ENCODE measurements around the gene MT1F. TPM values are rescaled to one million over a fixed set of nuclear protein-coding genes. Genes with fewer than 3 reads are reported as not detected.

Gene MT1F
- total and polyA plus RNA-seq, 2 donors (not counting 1 experiment from before 2014, with no cell fraction given) = 4.3 to 5.3 TPM

DNA sequence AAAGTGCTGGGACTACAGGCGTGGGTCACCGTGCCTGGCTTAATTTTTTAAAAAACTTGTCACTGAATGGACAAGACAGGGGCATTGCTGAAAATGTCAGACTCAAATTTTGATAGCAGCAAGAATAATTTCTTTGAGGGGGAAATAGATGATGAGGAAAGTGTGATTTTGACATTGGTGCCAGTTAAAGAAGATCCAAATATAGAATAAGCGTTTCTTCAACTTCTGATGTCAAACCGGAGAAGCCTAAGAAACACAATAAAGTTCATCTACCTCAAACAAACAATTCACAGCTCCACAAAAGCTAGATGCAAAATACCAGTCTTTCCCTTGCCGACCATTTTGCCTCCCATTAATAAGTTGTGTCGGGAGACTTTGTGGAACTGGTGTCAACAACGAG lies 29.0 kb downstream of the MT1F start:
- H3K4me2 ChIP-seq (replicated peaks; ENCODE audit: low read depth, low read length, poor library complexity, severe bottlenecking) = no peak overlapping the region
- no peak overlapping the region for H3K27ac Mint-ChIP-seq

DNA sequence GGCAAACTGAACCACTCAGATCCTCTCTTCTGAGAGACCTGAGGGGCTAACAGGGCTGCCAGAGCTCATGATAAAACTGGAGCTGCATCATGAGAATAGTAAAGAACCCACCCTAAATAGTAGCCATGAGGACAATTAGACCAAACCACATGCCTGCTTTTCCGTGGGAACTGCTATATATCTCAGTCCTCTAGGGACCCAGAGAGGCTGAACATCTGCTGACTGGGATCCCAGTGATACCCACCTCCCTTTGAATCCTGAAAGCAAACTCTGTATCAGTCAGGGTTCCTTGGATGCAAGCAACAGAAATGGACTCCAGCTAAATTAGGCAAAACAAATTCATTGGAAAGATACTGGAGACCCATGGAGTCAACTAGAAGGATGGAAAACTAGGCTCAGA lies 31.0 kb downstream of the MT1F start:
- TF ChIP-seq, protein P1, sequence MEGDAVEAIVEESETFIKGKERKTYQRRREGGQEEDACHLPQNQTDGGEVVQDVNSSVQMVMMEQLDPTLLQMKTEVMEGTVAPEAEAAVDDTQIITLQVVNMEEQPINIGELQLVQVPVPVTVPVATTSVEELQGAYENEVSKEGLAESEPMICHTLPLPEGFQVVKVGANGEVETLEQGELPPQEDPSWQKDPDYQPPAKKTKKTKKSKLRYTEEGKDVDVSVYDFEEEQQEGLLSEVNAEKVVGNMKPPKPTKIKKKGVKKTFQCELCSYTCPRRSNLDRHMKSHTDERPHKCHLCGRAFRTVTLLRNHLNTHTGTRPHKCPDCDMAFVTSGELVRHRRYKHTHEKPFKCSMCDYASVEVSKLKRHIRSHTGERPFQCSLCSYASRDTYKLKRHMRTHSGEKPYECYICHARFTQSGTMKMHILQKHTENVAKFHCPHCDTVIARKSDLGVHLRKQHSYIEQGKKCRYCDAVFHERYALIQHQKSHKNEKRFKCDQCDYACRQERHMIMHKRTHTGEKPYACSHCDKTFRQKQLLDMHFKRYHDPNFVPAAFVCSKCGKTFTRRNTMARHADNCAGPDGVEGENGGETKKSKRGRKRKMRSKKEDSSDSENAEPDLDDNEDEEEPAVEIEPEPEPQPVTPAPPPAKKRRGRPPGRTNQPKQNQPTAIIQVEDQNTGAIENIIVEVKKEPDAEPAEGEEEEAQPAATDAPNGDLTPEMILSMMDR (IDR thresholded peaks at IDR 0.05) = no peak
- TF ChIP-seq EZH2 (IDR thresholded peaks at IDR 0.05; ENCODE audit: borderline replicate concordance, insufficient read depth, low read depth, low read length, poor library complexity, severe bottlenecking) = no peak
- DNase-seq (no peak), ATAC-seq (ENCODE audit: low read depth) (no peak)
- Mint-ChIP-seq H3K27ac (no peak overlapping the region), H3K9me3 (ENCODE audit: insufficient read depth) (peaks cover 2% of the 10 kb centered on the region), H3K4me3 (no peak overlapping the region), H3K27me3 (peaks cover 20% of the 10 kb centered on the region), H3K4me1 (peaks cover 1% of the 10 kb centered on the region)
- Histone ChIP-seq H3K79me2 (ENCODE audit: control insufficient read depth, insufficient read depth, low read length) (no peaks in the 10 kb centered on the region), H3K4me1 (ENCODE audit: control insufficient read depth in 2 of 2, insufficient read depth in 2 of 2, low read length in 2 of 2) (no peaks in the 10 kb centered on the region), H3K4me2 (replicated peaks; ENCODE audit: low read depth, low read length, poor library complexity, severe bottlenecking) (no peak overlapping the region), H3K27ac (ENCODE audit: low read length in 2 of 2) (no peak overlapping the region), H3K36me3 (replicated peaks in 1 of 2; ENCODE audit: control extremely low read depth in 1 of 2, control insufficient read depth in 1 of 2, extremely low read depth in 1 of 2, insufficient read depth in 2 of 2, low read length in 1 of 2) (no peaks in the 10 kb centered on the region), H2AFZ (ENCODE audit: insufficient read depth, low read depth, low read length, poor library complexity, severe bottlenecking) (no peak overlapping the region), H3K4me3 (ENCODE audit: control extremely low read depth in 1 of 5, extremely low read depth in 1 of 5, insufficient read depth in 1 of 5, low read depth in 2 of 5, low read length in 4 of 5) (no peak overlapping the region), H3K9ac (ENCODE audit: low read length) (no peak overlapping the region), H4K20me1 (ENCODE audit: control insufficient read depth, insufficient read depth, low read length, poor library complexity, severe bottlenecking) (no peaks in the 10 kb centered on the region), H3K27me3 (replicated peaks in 1 of 4; ENCODE audit: control extremely low read depth in 1 of 4, control insufficient read depth in 3 of 4, insufficient read depth in 4 of 4, low read length in 3 of 4) (no peaks in the 10 kb centered on the region), H3K9me3 (ENCODE audit: control extremely low read depth in 1 of 3, control insufficient read depth in 2 of 3, insufficient read depth in 1 of 3, low read length in 2 of 3) (peaks cover 0 to 12% (median 0%) of the 10 kb centered on the region in 3 donors)
- ChIA-PET CTCF (interaction anchor here (3.3 kb wide), 1 partner anchor 13 kb away, joined by 15 read pairs; no protein-coding TSS in a partner anchor), POLR2A (no interaction called here)
- intact Hi-C loops (cut with micrococcal nuclease) = loop anchor here (10.0 kb wide), 1 partner anchor 54 kb away; the partner anchor contains the start of genes MT1A and MT1M
- 43% methylated on average over 1 of the region's 1 CpG for WGBS (ENCODE audit: insufficient coverage)

More for the DNA sequence above, 29.0 kb downstream of the MT1F start:
- no peak overlapping the region for H3K4me3 ChIP-seq (ENCODE audit: control extremely low read depth in 1 of 5, extremely low read depth in 1 of 5, insufficient read depth in 1 of 5, low read depth in 2 of 5, low read length in 4 of 5)
- ATAC-seq (ENCODE audit: low read depth) (no peak), DNase-seq (no peak)
- peaks cover 11 to 12% of the 10 kb centered on the region in 2 donors for H3K4me1 ChIP-seq (ENCODE audit: control insufficient read depth in 2 of 2, insufficient read depth in 2 of 2, low read length in 2 of 2)
- no peak overlapping the region for H3K9ac ChIP-seq (ENCODE audit: low read length)
- intact Hi-C loops (cut with micrococcal nuclease) = loop anchor here (10.0 kb wide), 1 partner anchor 52 kb away; the partner anchor contains the start of genes MT1A and MT1M
- H3K27ac ChIP-seq (ENCODE audit: low read length in 2 of 2) = no peak overlapping the region
- no peak overlapping the region for H3K4me3 Mint-ChIP-seq
- H2AFZ ChIP-seq (ENCODE audit: insufficient read depth, low read depth, low read length, poor library complexity, severe bottlenecking) = no peak overlapping the region
- peaks cover 19% of the 10 kb centered on the region for H3K27me3 Mint-ChIP-seq
- H3K27me3 ChIP-seq (replicated peaks in 1 of 4; ENCODE audit: control extremely low read depth in 1 of 4, control insufficient read depth in 3 of 4, insufficient read depth in 4 of 4, low read length in 3 of 4) = peaks cover 0 to 9% (median 3%) of the 10 kb centered on the region in 4 experiments
- WGBS (ENCODE audit: insufficient coverage) = 79% methylated on average over 4 of the region's 7 CpGs
- no peaks in the 10 kb centered on the region for H3K79me2 ChIP-seq (ENCODE audit: control insufficient read depth, insufficient read depth, low read length)
- H3K9me3 ChIP-seq (ENCODE audit: control extremely low read depth in 1 of 3, control insufficient read depth in 2 of 3, insufficient read depth in 1 of 3, low read length in 2 of 3) = peaks cover 0 to 12% (median 0%) of the 10 kb centered on the region in 3 donors
- peaks cover 2% of the 10 kb centered on the region for H3K9me3 Mint-ChIP-seq (ENCODE audit: insufficient read depth)
- TF ChIP-seq, protein P1 (IDR thresholded peaks at IDR 0.05) = no peak
- H4K20me1 ChIP-seq (ENCODE audit: control insufficient read depth, insufficient read depth, low read length, poor library complexity, severe bottlenecking) = no peaks in the 10 kb centered on the region
- CTCF ChIA-PET = no interaction called here
- POLR2A ChIA-PET = no interaction called here
- H3K36me3 ChIP-seq (replicated peaks in 1 of 2; ENCODE audit: control extremely low read depth in 1 of 2, control insufficient read depth in 1 of 2, extremely low read depth in 1 of 2, insufficient read depth in 2 of 2, low read length in 1 of 2) = no peaks in the 10 kb centered on the region
- H3K4me1 Mint-ChIP-seq = peaks cover 16% of the 10 kb centered on the region
